NCI-H1417 treated with DMSO at 0.1 percent for 48 hours (cell line): Measurements from ENCODE around the gene EIF2A.
"Not testable (repeated sequence)": the region's sequence is repeated elsewhere in the genome, so short reads cannot be mapped to it uniquely, and the experiment has no call there.

Experiments used
- DNase-seq: peaks from one replicate; lab custom pipeline; 2025; lab: John Stamatoyannopoulos, UW

Gene EIF2A

GRCh38 chr3:150602426-150603152, 56.0 kb downstream of the EIF2A start:
- no peak for DNase-seq

- peak; percentile 93 for DNase-seq
Observed at GRCh38 chr3:150603153-150603979, 56.8 kb downstream of the EIF2A start, which contains the start of gene SELENOT. SELENOT (plus strand) TSS chr3:150603321; CDS start chr3:150603363, 42 bp downstream.

- DNase-seq, result no peak
Observed at GRCh38 chr3:150603980-150604319, 57.4 kb downstream of the EIF2A start.

- no peak for DNase-seq
Observed at GRCh38 chr3:150605998-150606641, 59.5 kb downstream of the EIF2A start.

GRCh38 chr3:150607267-150608065, 60.9 kb downstream of the EIF2A start:
- no peak for DNase-seq

GRCh38 chr3:150609988-150610387, 63.4 kb downstream of the EIF2A start:
- no peak for DNase-seq

- no peak for DNase-seq
Observed at GRCh38 chr3:150610785-150611184, 64.2 kb downstream of the EIF2A start.

GRCh38 chr3:150611666-150612065, 65.1 kb downstream of the EIF2A start:
- no peak for DNase-seq

GRCh38 chr3:150612494-150612893, 65.9 kb downstream of the EIF2A start:
- no peak for DNase-seq

- no peak for DNase-seq
Observed at GRCh38 chr3:150613034-150613433, 66.4 kb downstream of the EIF2A start.

GRCh38 chr3:150613709-150614480, 67.3 kb downstream of the EIF2A start:
- no peak for DNase-seq

GRCh38 chr3:150620002-150620689, 73.6 kb downstream of the EIF2A start:
- DNase-seq, result no peak

GRCh38 chr3:150622955-150623354, 76.4 kb downstream of the EIF2A start:
- DNase-seq, result not testable (repeated sequence)

- no peak for DNase-seq
Observed at GRCh38 chr3:150623945-150624344, 77.4 kb downstream of the EIF2A start.

GRCh38 chr3:150626148-150626930, 79.8 kb downstream of the EIF2A start:
- DNase-seq, result no peak

GRCh38 chr3:150627557-150627956, 81.0 kb downstream of the EIF2A start:
- DNase-seq, result no peak

- DNase-seq, result no peak
Observed at GRCh38 chr3:150631515-150632221, 85.1 kb downstream of the EIF2A start.

GRCh38 chr3:150635076-150635475, 88.5 kb downstream of the EIF2A start:
- DNase-seq, result no peak

- no peak for DNase-seq
Observed at GRCh38 chr3:150635526-150635925, 88.9 kb downstream of the EIF2A start.
